Coronary artery (tissue), 2 donors: ENCODE data around the gene KCNQ5.

Source experiments
- DNase-seq: peaks from one replicate; pipeline ENCODE4 v3.0.0-alpha.2; 2017; ENCODE audit warnings: low spot score
- H3K27ac ChIP-seq, 2 donors: fragments of 200-600 bp; sonication (generic); one replicate each; pipeline ENCODE4 v1.5.1; 2016 to 2019
- H3K4me3 ChIP-seq: fragments of 200-600 bp; sonication (generic); 2 replicates; pipeline ENCODE4 v1.5.1; 2016; ENCODE audit warnings: mild to moderate bottlenecking, moderate library complexity
- CTCF ChIP-seq: fragments of 200-600 bp; sonication (generic); IDR thresholded peaks from one replicate; pipeline ENCODE4 v1.5.1; 2019; ENCODE audit warnings: antibody characterized with exemption

KCNQ5 gene

DNA sequence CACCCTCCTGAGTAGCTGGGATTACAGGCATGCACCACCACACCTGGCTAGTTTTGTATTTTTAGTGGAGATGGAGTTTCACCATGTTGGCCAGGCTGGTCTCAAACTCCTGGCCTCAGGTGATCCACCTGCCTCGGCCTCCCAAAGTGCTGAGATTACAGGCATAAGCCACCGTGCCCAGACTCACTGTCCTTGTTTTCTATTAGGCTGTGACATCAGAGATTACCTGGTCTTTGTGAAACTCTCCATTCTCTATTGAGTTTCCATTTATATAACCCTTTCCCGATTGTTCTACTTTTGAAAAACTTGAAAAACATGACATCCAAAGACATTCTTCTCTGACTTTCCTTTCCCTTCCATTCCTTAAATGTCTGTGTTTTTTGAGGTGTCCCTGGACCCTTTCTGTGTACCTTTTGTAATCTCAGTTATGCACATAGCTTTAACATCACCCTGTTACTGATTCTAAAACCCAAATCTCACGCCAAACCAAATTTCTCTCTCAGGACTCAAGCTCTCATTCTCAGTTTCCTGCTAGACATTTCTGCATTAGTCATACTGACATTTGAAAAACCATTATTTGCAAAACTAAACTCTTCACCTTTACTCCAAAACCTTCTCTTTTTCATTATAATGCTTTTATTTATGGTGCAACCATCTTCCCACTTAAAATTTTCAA, 466.4 kb downstream of the KCNQ5 start:
- no peak overlapping the region for H3K4me3 ChIP-seq
- TF ChIP-seq CTCF, result no peak
- no peak overlapping the region for H3K27ac ChIP-seq
- no peak for DNase-seq

DNA sequence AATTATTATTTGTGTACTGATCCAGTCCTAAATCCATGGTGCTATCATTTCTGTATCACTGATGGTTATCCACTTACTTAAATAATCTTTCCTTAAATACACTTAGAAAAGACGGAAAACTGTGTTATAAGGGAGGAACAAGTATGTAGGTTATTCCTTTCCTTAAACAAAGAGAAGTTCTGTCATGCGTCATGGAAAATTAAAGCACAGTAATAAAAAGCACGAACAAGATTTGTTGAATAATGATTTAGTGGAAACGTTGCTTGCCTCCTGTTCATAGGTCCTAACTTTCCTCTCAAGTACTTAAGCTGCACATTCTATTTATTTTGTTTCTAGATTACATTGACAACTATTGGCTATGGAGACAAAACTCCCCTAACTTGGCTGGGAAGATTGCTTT, 483.1 kb downstream of the KCNQ5 start:
- H3K27ac ChIP-seq, result no peak overlapping the region
- DNase-seq, result no peak
- no peak overlapping the region for H3K4me3 ChIP-seq
- no peak for TF ChIP-seq CTCF

GRCh38 chr6:73107016-73107415, 485.2 kb downstream of the KCNQ5 start:
- TF ChIP-seq CTCF, result no peak
- Histone ChIP-seq H3K27ac (no peak overlapping the region), H3K4me3 (no peak overlapping the region)
- no peak for DNase-seq

DNA sequence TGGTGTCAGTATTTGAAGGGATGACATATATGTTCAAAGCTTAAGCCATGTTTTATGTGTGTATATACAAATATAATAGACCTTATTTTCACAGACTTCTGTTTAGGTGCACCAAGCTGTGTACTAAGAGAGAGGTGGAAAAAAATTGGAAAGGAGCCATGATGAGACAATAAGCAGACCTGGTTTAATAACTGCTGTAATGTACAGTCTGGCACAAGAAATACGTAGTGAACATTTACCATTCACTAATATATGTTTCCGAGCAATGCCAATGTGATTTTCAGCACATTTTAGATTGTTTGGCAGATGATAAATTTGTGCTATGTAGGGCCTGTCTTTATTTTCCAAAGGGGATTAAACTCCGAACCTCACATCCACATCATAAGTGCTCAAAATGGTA, 487.1 kb downstream of the KCNQ5 start:
- no peak for TF ChIP-seq CTCF
- DNase-seq, result no peak
- no peak overlapping the region for H3K27ac ChIP-seq
- H3K4me3 ChIP-seq, result no peak overlapping the region

DNA sequence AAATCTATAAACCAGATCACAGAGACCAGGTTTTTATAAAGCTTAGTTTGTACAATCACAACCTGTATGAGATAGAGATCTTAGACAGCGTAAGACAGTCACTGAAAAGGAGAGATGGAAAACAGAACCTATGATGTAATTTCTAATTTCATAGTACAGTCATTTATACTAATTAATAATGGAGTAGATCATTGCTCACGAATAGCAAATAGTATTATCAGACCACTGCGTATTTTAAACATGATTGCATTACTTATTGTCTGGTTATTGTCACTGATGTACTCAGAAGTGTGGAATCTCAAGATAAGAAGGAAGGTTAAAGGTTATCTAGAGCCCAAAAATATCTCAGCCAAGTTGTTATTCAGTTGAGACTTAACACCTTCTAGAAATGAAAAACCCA, 487.8 kb downstream of the KCNQ5 start:
- Histone ChIP-seq H3K27ac (no peak overlapping the region), H3K4me3 (no peak overlapping the region)
- TF ChIP-seq CTCF, result no peak
- DNase-seq, result no peak

DNA sequence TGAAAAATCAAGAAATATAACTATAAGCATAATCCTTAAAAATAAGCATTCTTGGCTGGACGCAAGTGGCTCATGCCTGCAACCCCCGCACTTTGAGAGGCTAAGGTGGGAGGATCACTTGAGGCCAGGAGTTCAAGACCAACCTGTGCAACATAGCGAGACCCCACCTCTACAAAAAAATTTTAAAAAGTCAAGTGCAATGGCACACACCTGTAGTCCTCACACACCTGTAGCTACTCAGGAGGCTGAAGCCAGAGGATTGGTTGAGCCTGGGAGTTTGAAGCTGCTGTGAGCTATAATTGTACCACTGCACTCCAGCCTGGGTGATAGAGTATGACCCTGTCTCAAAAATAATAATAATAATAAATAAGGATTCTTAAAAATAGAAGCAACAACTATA, 494.5 kb downstream of the KCNQ5 start:
- TF ChIP-seq CTCF, result no peak
- H3K27ac ChIP-seq, result no peak overlapping the region
- DNase-seq, result no peak

GRCh38 chr6:73121421-73121993, 499.6 kb downstream of the KCNQ5 start:
- Histone ChIP-seq H3K27ac (no peak overlapping the region), H3K4me3 (no peak overlapping the region)
- DNase-seq, result no peak
- TF ChIP-seq CTCF, result no peak

More for the DNA sequence above, 494.5 kb downstream of the KCNQ5 start:
- H3K4me3 ChIP-seq, result no peak overlapping the region
